LoVo (cell line): ENCODE data around the gene TSPAN14.

ENCODE experiments used
- DNase-seq: peaks from one replicate; pipeline ENCODE4 v3.0.0-alpha.2; 2016; ENCODE audit warnings: low spot score

TSPAN14 gene

GRCh38 chr10:80421707-80422536 is 32.2 kb upstream of the TSPAN14 start:
- DNase-seq, result no peak

- DNase-seq, result no peak
These were observed 28.2 kb upstream of the TSPAN14 start for GRCh38 chr10:80425901-80426300.

- no peak for DNase-seq
These were observed 26.6 kb upstream of the TSPAN14 start for GRCh38 chr10:80427541-80427940.

GRCh38 chr10:80429521-80429973 is 24.6 kb upstream of the TSPAN14 start:
- DNase-seq, result peak; percentile 85

- no peak for DNase-seq
These were observed 21.0 kb upstream of the TSPAN14 start for GRCh38 chr10:80433134-80433533.

GRCh38 chr10:80436446-80437098 is 17.5 kb upstream of the TSPAN14 start:
- DNase-seq, result no peak

GRCh38 chr10:80437227-80437626 is 16.9 kb upstream of the TSPAN14 start:
- no peak for DNase-seq

- DNase-seq, result no peak
These were observed 12.3 kb upstream of the TSPAN14 start for GRCh38 chr10:80441831-80442230.

GRCh38 chr10:80442879-80443278 is 11.2 kb upstream of the TSPAN14 start:
- no peak for DNase-seq

GRCh38 chr10:80443531-80443974 is 10.6 kb upstream of the TSPAN14 start:
- DNase-seq, result no peak

GRCh38 chr10:80444124-80444523 is 10.0 kb upstream of the TSPAN14 start:
- no peak for DNase-seq

GRCh38 chr10:80444646-80445319 is 9.3 kb upstream of the TSPAN14 start:
- peak; percentile 59 for DNase-seq

- no peak for DNase-seq
These were observed 6.5 kb upstream of the TSPAN14 start for GRCh38 chr10:80447436-80448190.

GRCh38 chr10:80448209-80448942 is 5.7 kb upstream of the TSPAN14 start:
- no peak for DNase-seq

- DNase-seq, result no peak
These were observed 4.6 kb upstream of the TSPAN14 start for GRCh38 chr10:80449520-80449919.

GRCh38 chr10:80451132-80451531 is 3.0 kb upstream of the TSPAN14 start:
- no peak for DNase-seq

GRCh38 chr10:80452069-80452468 is 2.0 kb upstream of the TSPAN14 start:
- no peak for DNase-seq

- no peak for DNase-seq
These were observed 1.5 kb upstream of the TSPAN14 start for GRCh38 chr10:80452640-80453039.

GRCh38 chr10:80453056-80453841 is 861 bp upstream of the TSPAN14 start:
- DNase-seq, result no peak
